CD14-positive monocyte (primary cell): ENCODE measurements around the gene SPTBN1. TPM values are rescaled to one million over a fixed set of nuclear protein-coding genes. Genes with fewer than 3 reads are reported as not detected.
A peak's percentile ranks its signal among the peaks of the same experiment; 100 is the strongest.

ENCODE experiments used
- DNase-seq, 3 donors: peaks; one replicate each; pipeline ENCODE4 v3.0.0-alpha.2; 2011 to 2022
- H2AFZ ChIP-seq: 2 replicates; pipeline ENCODE4 v1.6.0; 2012; ENCODE audit warnings: mild to moderate bottlenecking, low read depth, low read length, inconsistent platforms; ENCODE audit not compliant: insufficient read depth, poor library complexity, severe bottlenecking
- H3K27ac ChIP-seq, 2 donors: 1 replicate in 1 of 2; 2 replicates in 1 of 2; pipeline ENCODE4 v1.5.1; 2012 to 2013; ENCODE audit warnings: low read length in 2 of 2, control low read depth in 1 of 2, inconsistent platforms in 1 of 2, low read depth in 1 of 2, mild to moderate bottlenecking in 1 of 2
- H3K27me3 ChIP-seq, 2 donors: one replicate each; pipeline versions ENCODE4 v1.6.0 to v1.6.1; 2011 to 2013; ENCODE audit warnings: low read length in 2 of 2; ENCODE audit not compliant: control insufficient read depth in 2 of 2, insufficient read depth in 2 of 2
- H3K36me3 ChIP-seq, 2 donors: replicated peaks in 1 of 2; 1 replicate in 1 of 2; 2 replicates in 1 of 2; pipeline versions ENCODE4 v1.5.1 to v1.6.1; 2012 to 2013; ENCODE audit warnings: low read length in 2 of 2, control low read depth in 1 of 2, inconsistent platforms in 1 of 2, mild to moderate bottlenecking in 1 of 2; ENCODE audit not compliant: insufficient read depth in 2 of 2, control insufficient read depth in 1 of 2
- H3K4me1 ChIP-seq, 2 donors: 1 replicate in 1 of 2; 2 replicates in 1 of 2; pipeline versions ENCODE4 v1.5.1 to v1.6.1; 2012 to 2013; ENCODE audit warnings: low read length in 2 of 2, control low read depth in 1 of 2, inconsistent platforms in 1 of 2, mild to moderate bottlenecking in 1 of 2, moderate library complexity in 1 of 2; ENCODE audit not compliant: insufficient read depth in 2 of 2, control insufficient read depth in 1 of 2
- H3K4me2 ChIP-seq: replicated peaks from 2 replicates; pipeline ENCODE3; 2012; ENCODE audit warnings: low read length, moderate library complexity, mild to moderate bottlenecking; ENCODE audit not compliant: poor library complexity, severe bottlenecking; ENCODE audit errors: extremely low read depth
- H3K4me3 ChIP-seq, 3 experiments: fragments of 200-600 bp in 1 of 3; sonication (generic) in 1 of 3; replicated peaks in 1 of 3; 1 replicate in 2 of 3; 2 replicates in 1 of 3; pipeline ENCODE4 v1.5.1; 2011 to 2013; ENCODE audit warnings: low read length in 3 of 3, mild to moderate bottlenecking in 3 of 3, control low read depth in 2 of 3, low read depth in 2 of 3, inconsistent platforms in 1 of 3, moderate library complexity in 1 of 3
- H3K79me2 ChIP-seq: 2 replicates; pipeline ENCODE4 v1.6.0; 2012; ENCODE audit warnings: mild to moderate bottlenecking, control low read depth, inconsistent platforms, low read length, moderate library complexity; ENCODE audit not compliant: insufficient read depth
- H3K9ac ChIP-seq: 2 replicates; pipeline ENCODE4 v1.6.0; 2017; ENCODE audit warnings: low read length, mild to moderate bottlenecking; ENCODE audit not compliant: insufficient read depth, poor library complexity, severe bottlenecking
- H3K9me3 ChIP-seq, 2 donors: replicated peaks in 1 of 2; 1 replicate in 1 of 2; 2 replicates in 1 of 2; pipeline versions ENCODE4 v1.5.1 to v1.6.1; 2012 to 2013; ENCODE audit warnings: low read length in 2 of 2, control low read depth in 1 of 2; ENCODE audit not compliant: control insufficient read depth in 1 of 2, insufficient read depth in 1 of 2
- H4K20me1 ChIP-seq: 2 replicates; pipeline ENCODE4 v1.6.0; 2012; ENCODE audit warnings: mild to moderate bottlenecking, low read length, control low read depth, moderate library complexity; ENCODE audit not compliant: insufficient read depth
- H3K27ac Mint-ChIP-seq, 7 donors: one replicate each; pipeline ENCODE4 v1.8.0; 2020; ENCODE audit warnings: mild to moderate bottlenecking in 7 of 7, mixed read lengths in 7 of 7, moderate library complexity in 6 of 7, inconsistent platforms in 2 of 7
- H3K27me3 Mint-ChIP-seq, 3 donors: one replicate each; pipeline ENCODE4 v1.8.0; 2021 to 2022; ENCODE audit warnings: low read depth in 3 of 3, mild to moderate bottlenecking in 3 of 3, mixed read lengths in 3 of 3, moderate library complexity in 3 of 3, inconsistent platforms in 1 of 3
- H3K36me3 Mint-ChIP-seq, 2 donors: one replicate each; pipeline ENCODE4 v1.8.0; 2020; ENCODE audit warnings: mixed read lengths in 2 of 2, inconsistent platforms in 1 of 2, mild to moderate bottlenecking in 1 of 2
- H3K4me1 Mint-ChIP-seq: one replicate; pipeline ENCODE4 v1.8.0; 2020; ENCODE audit warnings: mild to moderate bottlenecking, mixed read lengths
- H3K4me3 Mint-ChIP-seq, 2 donors: one replicate each; pipeline ENCODE4 v1.8.0; 2020; ENCODE audit warnings: mild to moderate bottlenecking in 2 of 2, mixed read lengths in 2 of 2, moderate library complexity in 1 of 2
- H3K9me3 Mint-ChIP-seq, 7 donors: one replicate each; pipeline ENCODE4 v1.8.0; 2020 to 2022; ENCODE audit warnings: mixed read lengths in 7 of 7, mild to moderate bottlenecking in 6 of 7, moderate library complexity in 6 of 7, inconsistent platforms in 2 of 7
- WGBS: methylation state at CpG from one replicate; pipeline ENCODE4 v1.1.5; 2013; ENCODE audit warnings: missing lambda C conversion rate; ENCODE audit not compliant: insufficient coverage; 5-methylcytosine and 5-hydroxymethylcytosine counted together
- intact Hi-C, 2 donors: fragments of 100-400 bp; cut with micrococcal nuclease; formaldehyde crosslinking; loops; one replicate each; pipeline versions ENCODE4 v1.15.0 to v1.15.1; 2023
- polyA plus RNA-seq, 3 donors: library from polyadenylated mRNA; depleted of rRNA in 1 of 3; unstranded in 2 of 3; stranded (reverse) in 1 of 3; fragments of 300-500 nt in 2 of 3; fragments of >200 nt in 1 of 3; fragmentation: Illumina TruSeq in 2 of 3; gene quantifications; 1 replicate in 2 of 3; 2 replicates in 1 of 3; pipeline ENCODE4 v1.2.3, GENCODE V29; 2012 to 2021
- TF ChIP-seq, protein P1 (sequence below): fragments of 200-600 bp; IDR thresholded peaks from one replicate; pipeline ENCODE4 v1.8.0; 2022; ENCODE audit warnings: antibody characterized with exemption, mild to moderate bottlenecking

SPTBN1 gene
- polyA plus RNA-seq, 3 donors, result 0.79 to 2.8 (median 1.7) TPM

DNA sequence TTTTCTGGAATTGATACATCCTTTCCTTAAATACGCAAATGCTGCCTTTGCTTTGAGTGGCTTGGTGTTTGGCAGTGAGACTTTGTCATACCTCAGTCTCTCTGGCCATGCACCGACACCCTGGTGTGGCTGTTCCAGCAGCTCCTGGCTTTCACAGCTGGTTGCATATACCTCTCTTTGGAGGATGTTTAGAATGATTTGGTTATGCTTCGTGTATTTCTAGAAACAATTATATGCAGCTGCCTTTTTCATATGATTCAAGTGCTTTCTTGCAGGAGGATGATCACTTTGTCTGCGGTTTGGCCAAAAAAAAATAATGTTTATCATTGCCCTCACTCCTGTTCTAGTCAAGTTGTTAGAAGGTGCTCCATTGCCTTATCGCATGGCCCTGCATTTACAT lies 172.3 kb downstream of the SPTBN1 start:
- Histone ChIP-seq H2AFZ (no peak overlapping the region), H3K27me3 (no peaks in the 10 kb centered on the region), H3K79me2 (no peaks in the 10 kb centered on the region), H3K36me3 (peaks cover 89 to 98% of the 10 kb centered on the region in 2 donors), H3K4me2 (no peak overlapping the region), H3K9me3 (no peaks in the 10 kb centered on the region), H3K4me1 (no peaks in the 10 kb centered on the region), H3K4me3 (no peak overlapping the region), H3K9ac (no peak overlapping the region), H4K20me1 (no peaks in the 10 kb centered on the region), H3K27ac (no peak overlapping the region)
- H3K36me3 Mint-ChIP-seq, result peaks cover 93 to 96% of the 10 kb centered on the region in 2 donors
- no peak overlapping the region for H3K27ac Mint-ChIP-seq
- H3K4me1 Mint-ChIP-seq, result no peaks in the 10 kb centered on the region
- WGBS, result 100% methylated on average over 1 of the region's 5 CpGs
- peaks cover 0 to 2% (median 0%) of the 10 kb centered on the region in 3 donors for H3K27me3 Mint-ChIP-seq
- H3K9me3 Mint-ChIP-seq, result no peaks in the 10 kb centered on the region
- H3K4me3 Mint-ChIP-seq, result no peak overlapping the region
- intact Hi-C loops, result no loop called here
- DNase-seq, result no peak
- TF ChIP-seq, protein P1, sequence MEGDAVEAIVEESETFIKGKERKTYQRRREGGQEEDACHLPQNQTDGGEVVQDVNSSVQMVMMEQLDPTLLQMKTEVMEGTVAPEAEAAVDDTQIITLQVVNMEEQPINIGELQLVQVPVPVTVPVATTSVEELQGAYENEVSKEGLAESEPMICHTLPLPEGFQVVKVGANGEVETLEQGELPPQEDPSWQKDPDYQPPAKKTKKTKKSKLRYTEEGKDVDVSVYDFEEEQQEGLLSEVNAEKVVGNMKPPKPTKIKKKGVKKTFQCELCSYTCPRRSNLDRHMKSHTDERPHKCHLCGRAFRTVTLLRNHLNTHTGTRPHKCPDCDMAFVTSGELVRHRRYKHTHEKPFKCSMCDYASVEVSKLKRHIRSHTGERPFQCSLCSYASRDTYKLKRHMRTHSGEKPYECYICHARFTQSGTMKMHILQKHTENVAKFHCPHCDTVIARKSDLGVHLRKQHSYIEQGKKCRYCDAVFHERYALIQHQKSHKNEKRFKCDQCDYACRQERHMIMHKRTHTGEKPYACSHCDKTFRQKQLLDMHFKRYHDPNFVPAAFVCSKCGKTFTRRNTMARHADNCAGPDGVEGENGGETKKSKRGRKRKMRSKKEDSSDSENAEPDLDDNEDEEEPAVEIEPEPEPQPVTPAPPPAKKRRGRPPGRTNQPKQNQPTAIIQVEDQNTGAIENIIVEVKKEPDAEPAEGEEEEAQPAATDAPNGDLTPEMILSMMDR, result no peak

DNA sequence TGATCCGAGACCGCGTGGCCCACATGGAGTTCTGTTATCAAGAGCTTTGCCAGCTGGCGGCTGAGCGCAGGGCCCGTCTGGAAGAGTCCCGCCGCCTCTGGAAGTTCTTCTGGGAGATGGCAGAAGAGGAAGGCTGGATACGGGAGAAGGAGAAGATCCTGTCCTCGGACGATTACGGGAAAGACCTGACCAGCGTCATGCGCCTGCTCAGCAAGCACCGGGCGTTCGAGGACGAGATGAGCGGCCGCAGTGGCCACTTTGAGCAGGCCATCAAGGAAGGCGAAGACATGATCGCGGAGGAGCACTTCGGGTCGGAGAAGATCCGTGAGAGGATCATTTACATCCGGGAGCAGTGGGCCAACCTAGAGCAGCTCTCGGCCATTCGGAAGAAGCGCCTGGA lies 172.8 kb downstream of the SPTBN1 start:
- no peak overlapping the region for H3K4me3 Mint-ChIP-seq
- Histone ChIP-seq H3K4me3 (no peak overlapping the region), H3K79me2 (no peaks in the 10 kb centered on the region), H3K9me3 (no peaks in the 10 kb centered on the region), H3K4me1 (no peaks in the 10 kb centered on the region), H3K4me2 (no peak overlapping the region), H3K27me3 (no peaks in the 10 kb centered on the region), H4K20me1 (no peaks in the 10 kb centered on the region), H3K9ac (no peak overlapping the region), H3K36me3 (peaks cover 88 to 98% of the 10 kb centered on the region in 2 donors), H3K27ac (no peak overlapping the region), H2AFZ (no peak overlapping the region)
- no peak for DNase-seq
- intact Hi-C loops, result no loop called here
- H3K4me1 Mint-ChIP-seq, result no peaks in the 10 kb centered on the region
- peaks cover 89 to 95% of the 10 kb centered on the region in 2 donors for H3K36me3 Mint-ChIP-seq
- peak overlapping the region in 3 of 7 donors; percentile 12 to 61 (median 13) for H3K27ac Mint-ChIP-seq
- H3K27me3 Mint-ChIP-seq, result peaks cover 0 to 2% (median 0%) of the 10 kb centered on the region in 3 donors
- over 99% methylated on average over 30 of the region's 30 CpGs for WGBS
- TF ChIP-seq, protein P1, result no peak
- no peaks in the 10 kb centered on the region for H3K9me3 Mint-ChIP-seq
